ENCODE data around the gene THRB.

GRCh38 chr3:24523988-24524727, 29.5 kb upstream of the THRB start:
- TF ChIP-seq CTCF (IDR thresholded peaks at IDR 0.05) (no peak), POLR2A (IDR thresholded peaks at IDR 0.05) (no peak)

Data from heart left ventricle (tissue), 13 donors.